Germinal center (tissue), 1 donor: ENCODE results near the gene RASGRF1.
"Not testable (repeated sequence)": the region's sequence is repeated elsewhere in the genome, so short reads cannot be mapped to it uniquely, and the experiment has no call there.

Experiments
- DNase-seq: peaks from one replicate; pipeline ENCODE4 v3.0.0; 2012; ENCODE audit warnings: mixed read lengths, low spot score

RASGRF1 gene

DNA sequence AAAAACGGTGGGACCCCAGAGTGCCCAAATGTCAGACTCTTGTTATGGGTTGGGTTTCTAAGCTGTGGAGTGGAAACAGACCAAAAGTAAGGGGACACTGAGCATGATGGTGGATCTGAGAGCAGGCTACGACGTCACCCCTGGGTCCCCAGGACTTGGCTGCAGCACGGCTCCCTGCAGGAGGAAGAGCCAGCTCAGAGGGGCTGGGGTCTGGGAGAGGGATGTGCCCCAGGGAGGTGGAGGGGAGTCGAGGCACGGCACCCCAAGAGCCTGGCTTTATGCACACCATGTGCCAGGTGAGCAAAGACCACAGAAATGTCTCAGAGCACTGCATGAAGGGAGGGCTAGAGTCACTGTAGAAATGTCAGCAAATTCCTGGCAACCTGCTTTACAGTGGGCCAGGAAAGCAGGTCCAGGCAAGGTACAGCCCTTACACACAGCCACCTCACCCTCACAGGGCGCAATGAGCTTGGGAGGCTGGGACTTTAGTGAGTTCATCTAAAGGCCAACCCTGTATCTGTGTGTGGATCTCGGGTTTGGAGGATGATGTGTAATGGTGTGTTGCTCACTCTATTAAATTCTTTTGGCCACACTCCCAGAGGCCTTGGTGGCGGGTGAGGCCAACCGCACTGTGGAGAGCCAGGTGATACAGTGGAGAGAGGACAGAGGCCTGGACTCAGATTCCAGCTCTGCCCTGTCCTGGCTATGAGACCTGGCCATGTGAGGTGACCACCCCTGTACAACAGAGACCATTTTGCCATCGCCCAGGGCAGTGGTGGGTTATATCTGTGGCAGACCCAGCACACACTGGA is 159.8 kb downstream of the RASGRF1 start:
- DNase-seq, result no peak

DNA sequence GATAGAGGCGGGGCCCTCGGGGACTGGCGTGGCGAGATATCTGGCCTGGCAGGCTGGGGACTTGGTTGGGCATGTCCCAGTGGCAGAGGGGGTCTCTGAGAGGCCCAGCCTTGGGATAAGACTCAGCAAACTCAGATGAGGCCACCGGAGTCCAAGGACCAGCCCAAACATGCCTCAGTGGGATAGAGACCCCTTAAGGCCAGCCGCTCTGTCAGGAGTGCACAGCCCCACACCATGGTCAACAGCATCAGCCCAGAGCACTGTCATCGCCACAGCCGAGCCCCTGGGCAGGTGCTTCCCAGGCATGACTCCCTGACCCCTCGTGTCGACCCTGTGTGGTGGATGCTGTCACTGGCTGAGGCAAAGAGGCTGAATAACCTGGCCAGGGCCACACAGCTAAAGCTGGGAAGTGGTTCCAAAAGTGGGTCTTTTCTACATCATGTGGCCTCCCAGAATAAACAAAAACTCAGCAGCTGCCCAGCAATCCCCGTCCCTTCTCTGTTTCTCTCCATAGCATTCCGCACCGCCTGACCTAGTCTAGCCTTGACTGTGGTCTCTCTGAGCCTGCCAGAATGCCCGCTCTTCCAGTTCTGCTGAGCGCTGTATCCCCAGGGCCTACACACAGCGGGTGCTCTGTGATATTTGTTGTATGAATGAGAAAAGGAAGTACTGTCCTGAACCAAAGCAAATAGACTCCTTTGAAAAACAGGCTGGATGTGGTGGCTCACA is 160.9 kb downstream of the RASGRF1 start:
- DNase-seq, result no peak

DNA sequence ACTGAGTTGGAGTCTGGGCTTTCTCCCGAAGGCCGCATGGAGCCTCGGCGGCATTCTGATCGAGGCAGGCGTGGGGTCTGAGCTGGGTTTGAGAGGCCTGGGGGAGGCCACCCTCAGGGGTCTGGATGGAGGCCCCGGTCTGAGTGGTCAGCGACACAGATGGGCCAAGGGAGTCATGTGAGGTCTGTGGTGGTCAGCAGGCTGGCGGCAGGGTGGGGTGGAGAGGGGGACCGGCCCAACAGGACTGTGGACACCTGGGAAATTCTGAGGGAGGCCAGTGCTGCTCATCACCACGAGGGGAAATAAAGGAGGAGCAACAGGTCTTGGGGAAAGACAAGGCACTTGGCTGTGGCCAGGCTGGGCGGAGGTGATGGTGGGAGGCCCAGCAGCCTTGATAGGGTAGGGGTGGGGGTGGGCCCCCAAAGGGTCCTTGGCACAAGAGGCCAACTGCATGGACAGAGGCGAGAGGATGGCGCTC is 161.9 kb downstream of the RASGRF1 start:
- no peak for DNase-seq

DNA sequence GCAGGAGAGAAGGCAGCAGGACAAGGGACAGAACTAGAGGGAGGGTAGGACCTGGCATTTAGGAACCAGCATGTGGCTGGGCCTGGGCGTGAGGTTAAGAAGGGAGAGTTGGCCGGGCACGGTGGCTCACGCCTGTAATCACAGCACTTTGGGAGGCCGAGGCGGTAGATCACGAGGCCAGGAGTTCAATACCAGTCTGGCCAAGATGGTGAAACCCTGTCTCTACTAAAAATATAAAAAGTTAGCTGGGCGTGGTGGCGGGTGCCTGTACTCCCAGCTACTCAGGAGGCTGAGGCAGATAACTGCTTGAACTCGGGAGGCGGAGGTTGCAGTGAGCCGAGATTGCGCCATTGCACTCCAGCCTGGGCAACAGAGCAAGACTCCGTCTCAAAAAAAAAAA is 162.4 kb downstream of the RASGRF1 start:
- DNase-seq, result not testable (repeated sequence)

GRCh38 chr15:78927077-78927790 is 163.3 kb downstream of the RASGRF1 start:
- DNase-seq, result no peak

- no peak for DNase-seq
Measured at GRCh38 chr15:78925956-78926743, 164.4 kb downstream of the RASGRF1 start.

- no peak for DNase-seq
Measured at GRCh38 chr15:78925076-78925624, 165.4 kb downstream of the RASGRF1 start.

- no peak for DNase-seq
Measured at GRCh38 chr15:78923480-78924360, 166.9 kb downstream of the RASGRF1 start.

DNA sequence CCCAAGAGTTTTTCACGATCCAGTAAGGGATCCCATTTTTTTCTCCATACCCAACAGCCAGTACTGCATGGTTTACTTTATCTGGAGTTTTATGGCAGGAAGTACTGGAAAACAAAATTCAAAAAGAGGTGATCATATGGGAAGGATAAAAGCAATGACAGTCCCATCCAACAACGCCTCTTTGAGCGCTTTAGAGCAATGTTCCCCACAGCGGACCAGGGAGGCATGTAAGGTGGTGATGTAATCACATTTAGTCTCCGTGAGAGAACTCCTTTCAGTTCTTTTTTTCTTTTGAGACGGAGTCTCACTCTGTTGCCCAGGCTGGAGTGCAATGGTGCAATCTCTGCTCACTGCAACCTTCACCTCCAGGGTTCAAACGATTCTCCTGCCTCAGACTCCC is 167.6 kb downstream of the RASGRF1 start:
- no peak for DNase-seq

GRCh38 chr15:78922527-78922926 is 168.1 kb downstream of the RASGRF1 start:
- no peak for DNase-seq

DNA sequence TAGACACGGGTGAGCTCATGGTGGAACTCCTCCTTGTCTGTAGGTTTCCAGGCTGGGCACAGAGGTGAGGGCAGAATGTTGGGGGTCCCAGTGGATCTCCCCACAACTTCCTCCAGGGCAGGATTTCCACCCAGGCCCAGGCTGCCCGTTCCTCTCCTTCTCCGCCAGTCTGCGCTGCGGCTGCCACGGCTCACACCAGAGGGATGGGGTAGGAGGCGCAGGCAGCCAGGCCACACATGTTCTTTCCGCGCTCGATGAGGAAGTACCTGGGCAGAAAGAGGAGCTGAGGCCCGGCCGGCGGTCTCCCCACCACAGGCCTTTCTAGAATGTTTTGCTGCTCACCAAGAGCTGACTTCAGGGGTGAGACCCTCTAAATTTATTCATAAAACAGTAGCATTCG is 168.6 kb downstream of the RASGRF1 start:
- no peak for DNase-seq

GRCh38 chr15:78921517-78921916 is 169.1 kb downstream of the RASGRF1 start:
- no peak for DNase-seq

DNA sequence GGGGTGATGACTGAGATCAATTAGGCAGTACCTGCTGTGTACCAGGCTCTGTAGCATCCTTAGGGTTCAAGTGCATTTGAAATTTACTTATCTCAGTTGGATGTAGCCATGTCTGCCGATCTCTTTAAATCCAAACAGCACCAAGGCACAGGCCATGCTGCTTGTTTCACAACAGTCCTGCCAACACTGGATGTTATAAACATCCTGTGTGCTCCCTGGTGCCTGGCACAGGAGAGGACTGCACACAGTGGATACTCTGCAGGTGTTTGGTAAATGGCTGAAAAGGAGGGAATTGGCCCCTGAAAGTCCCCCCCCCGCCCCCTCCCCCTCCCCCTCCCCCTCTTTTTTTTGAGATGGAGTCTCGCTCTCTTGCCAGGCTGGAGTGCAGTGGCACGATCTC is 172.7 kb downstream of the RASGRF1 start:
- DNase-seq, result no peak

GRCh38 chr15:78916088-78916487 is 174.5 kb downstream of the RASGRF1 start:
- DNase-seq, result no peak

DNA sequence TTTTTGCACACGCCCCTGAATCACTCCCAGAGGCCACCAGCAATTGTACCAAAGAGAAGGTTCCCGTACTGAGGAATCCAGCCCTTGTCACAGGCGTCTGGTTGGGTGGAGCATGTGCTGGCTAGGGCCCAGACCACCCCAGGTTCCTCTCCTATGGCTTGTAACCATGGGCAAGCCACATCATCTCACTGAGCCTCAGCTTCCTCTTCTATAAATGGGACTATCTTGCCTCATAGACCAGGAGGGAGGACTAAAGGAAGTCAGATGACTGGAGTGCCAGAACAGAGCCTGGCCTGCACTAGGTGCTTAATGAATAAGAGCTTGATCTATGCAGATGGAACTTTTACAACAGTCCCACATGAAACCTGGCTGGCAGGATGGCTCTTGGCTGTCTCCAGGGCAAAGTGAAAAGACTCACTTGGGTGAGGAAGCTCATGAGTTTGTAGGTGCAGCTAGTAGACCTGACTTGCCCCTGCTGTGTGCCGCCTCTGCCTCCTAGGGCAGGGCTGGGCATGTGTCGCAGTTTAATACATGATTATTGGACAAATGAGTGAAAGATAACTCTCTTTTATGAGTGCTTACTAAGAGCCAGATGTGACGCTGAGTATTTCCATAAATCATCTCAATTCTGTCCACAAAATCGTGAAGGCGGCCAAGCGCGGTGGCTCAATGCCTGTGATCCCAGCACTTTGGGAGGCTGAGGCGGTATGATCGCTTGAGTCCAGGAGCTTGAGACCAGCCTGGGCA is 175.1 kb downstream of the RASGRF1 start:
- no peak for DNase-seq

DNA sequence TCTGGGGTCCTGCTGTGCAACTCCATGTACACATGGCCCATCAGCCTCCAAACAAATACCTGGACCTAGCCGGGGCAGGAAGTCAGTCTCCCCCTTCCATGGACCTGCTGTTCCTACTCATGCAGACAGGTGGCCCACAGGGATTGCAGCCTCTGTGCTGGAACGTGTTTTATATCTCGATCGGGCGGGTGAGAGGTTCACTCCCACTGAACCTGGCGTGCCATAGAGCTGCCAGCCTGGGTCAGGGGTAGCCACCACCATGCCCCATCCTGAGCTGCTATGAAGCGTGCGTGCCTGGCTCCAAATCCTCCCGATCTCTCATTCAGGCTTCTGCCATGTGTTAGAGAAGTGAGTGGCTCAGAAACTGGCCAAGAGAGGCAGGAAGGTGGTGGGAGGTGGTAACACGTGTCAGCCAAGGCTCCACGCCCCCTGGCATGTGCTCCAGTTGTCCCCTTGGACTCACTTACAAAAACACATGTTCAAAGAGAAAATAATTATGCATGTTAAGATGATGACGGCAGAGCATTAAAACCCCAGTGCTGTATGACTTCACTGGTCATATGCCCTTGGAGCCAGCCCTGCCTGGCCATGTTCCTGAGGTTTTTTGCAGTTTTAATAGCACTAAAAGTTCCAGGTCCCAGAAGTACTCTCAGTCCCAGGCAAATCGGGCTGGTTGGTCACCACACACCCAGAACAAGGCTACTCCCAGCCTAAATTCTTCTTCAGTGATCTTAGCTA is 176.4 kb downstream of the RASGRF1 start:
- DNase-seq, result no peak

DNA sequence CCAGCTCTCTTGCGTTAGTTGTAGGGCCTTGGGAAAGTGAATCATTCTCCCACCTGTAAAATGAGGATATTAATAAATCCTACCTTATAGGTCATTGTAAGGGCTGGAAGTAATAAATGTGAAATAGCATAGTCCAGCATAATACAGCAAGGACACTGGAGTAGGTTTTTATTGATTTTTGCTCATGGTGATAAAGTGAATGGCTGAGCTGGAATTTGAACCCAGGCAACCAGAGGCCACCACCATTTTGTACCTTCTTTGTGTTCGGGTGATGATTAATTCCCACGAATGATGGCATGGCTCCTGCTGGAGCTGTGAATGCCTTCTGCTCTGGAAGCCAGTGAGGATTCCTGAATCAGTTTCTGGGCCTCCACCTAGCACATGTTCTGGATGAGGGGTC is 177.6 kb downstream of the RASGRF1 start:
- no peak for DNase-seq

DNA sequence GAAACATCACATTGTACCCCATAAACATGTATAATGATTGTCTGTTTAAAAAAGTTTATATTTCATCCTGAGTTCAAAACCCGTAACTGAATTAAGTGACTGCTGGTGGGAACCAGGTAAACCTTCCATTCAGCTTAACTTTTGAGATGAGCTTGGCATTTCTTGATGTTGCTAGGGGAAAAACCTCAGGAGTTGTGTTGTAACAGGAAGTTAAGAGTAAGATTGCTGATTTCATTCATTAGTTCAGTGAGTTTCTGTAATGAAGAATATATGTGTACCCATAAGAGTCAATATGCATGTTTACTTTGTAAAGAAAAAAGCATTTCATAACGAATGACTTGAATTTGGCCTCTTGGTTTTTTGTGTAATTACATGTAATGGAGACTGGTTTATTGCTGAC is 178.3 kb downstream of the RASGRF1 start:
- DNase-seq, result no peak

- DNase-seq, result no peak
Measured at GRCh38 chr15:78910271-78910670, 180.3 kb downstream of the RASGRF1 start.
